ENCODE results near the gene GALC. TPM values are rescaled to one million over a fixed set of nuclear protein-coding genes. Genes with fewer than 3 reads are reported as not detected.
A peak's percentile ranks its signal among the peaks of the same experiment; 100 is the strongest.

GALC gene
- total RNA-seq, 2 experiments from 2014 or later = 20.6 to 25.7 TPM

DNA sequence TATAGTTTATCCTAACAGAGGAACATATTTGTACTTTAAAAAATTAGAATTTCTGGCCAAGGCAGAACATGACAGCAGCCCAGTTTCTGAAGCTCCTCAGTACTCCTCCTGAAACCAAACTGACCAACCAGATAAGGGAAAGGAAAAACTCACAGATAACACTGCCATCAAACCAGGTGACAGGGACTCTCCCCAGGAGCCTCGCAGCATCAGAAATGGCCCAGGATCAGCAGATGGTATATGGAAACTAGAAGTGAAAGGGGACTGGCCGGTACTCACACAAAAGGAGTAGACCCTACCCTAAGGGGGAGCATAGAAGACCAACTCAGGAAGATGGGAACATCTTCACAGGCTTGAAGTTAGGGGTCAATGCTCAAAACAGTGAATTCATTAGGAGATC, 22.0 kb downstream of the GALC start:
- H3K27ac Mint-ChIP-seq = no peak overlapping the region
- no peaks in the 10 kb centered on the region for H3K4me1 Mint-ChIP-seq
- H3K36me3 Mint-ChIP-seq = peaks cover 36% of the 10 kb centered on the region
- no peaks in the 10 kb centered on the region for H3K27me3 Mint-ChIP-seq
- H3K9me3 Mint-ChIP-seq (ENCODE audit: low read depth) = no peaks in the 10 kb centered on the region
- no peak for ATAC-seq
- CTCF ChIA-PET = no interaction called here
- no peak for DNase-seq
- no peak overlapping the region for H3K4me3 Mint-ChIP-seq

DNA sequence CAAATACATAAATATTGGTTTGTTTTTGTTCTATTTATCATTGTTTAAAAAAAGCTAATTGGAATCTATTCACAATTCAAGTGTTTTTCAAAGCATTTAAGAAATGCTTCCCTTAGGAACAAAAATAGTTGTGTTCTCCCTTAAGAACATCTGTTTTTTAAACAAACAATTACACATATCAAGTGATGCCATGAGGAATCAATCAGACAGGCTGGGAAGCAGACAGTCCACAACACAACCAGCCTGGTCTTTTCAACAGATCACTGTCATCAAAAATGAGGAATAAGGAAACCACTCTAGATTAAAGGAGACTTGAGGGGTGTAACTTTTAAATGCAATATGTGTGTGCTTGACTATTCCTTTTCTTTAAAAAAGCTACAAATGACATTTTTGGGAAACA, 25.5 kb downstream of the GALC start:
- DNase-seq (no peak), ATAC-seq (no peak)
- H3K27ac Mint-ChIP-seq = no peak overlapping the region
- no peaks in the 10 kb centered on the region for H3K4me1 Mint-ChIP-seq
- H3K9me3 Mint-ChIP-seq (ENCODE audit: low read depth) = no peaks in the 10 kb centered on the region
- no peak overlapping the region for H3K4me3 Mint-ChIP-seq
- CTCF ChIA-PET = interaction anchor here (1.4 to 1.8 kb wide), 2 partner anchors 15 to 16 kb away, joined by 3 to 5 read pairs; no protein-coding TSS in a partner anchor
- H3K27me3 Mint-ChIP-seq = no peaks in the 10 kb centered on the region
- H3K36me3 Mint-ChIP-seq = peaks cover 41% of the 10 kb centered on the region

DNA sequence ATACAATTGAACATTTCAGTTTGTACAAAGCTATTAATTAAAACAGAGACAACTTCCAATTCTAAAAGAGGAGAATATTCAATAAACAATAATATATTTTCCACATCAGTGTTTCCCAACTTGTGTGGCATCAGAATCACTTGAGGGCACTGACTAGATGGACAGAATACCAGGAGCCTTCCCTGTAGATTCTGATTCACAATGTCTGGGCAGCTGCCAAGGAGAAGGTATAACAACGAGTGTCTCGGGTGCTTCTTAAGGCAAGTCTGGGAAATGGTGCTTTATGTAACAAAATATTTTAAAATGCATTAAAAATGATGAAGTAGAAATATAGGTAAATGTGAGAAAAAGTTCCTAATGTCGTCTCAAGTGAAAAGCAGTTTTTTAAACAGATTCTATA, 26.2 kb downstream of the GALC start:
- no peaks in the 10 kb centered on the region for H3K4me1 Mint-ChIP-seq
- DNase-seq (no peak), ATAC-seq (no peak)
- no peak overlapping the region for H3K27ac Mint-ChIP-seq
- H3K36me3 Mint-ChIP-seq = peaks cover 45% of the 10 kb centered on the region
- no peak overlapping the region for H3K4me3 Mint-ChIP-seq
- CTCF ChIA-PET = interaction anchor here (1.4 to 1.8 kb wide), 2 partner anchors 14 to 17 kb away, joined by 3 to 5 read pairs; no protein-coding TSS in a partner anchor
- no peaks in the 10 kb centered on the region for H3K9me3 Mint-ChIP-seq (ENCODE audit: low read depth)
- H3K27me3 Mint-ChIP-seq = no peaks in the 10 kb centered on the region

DNA sequence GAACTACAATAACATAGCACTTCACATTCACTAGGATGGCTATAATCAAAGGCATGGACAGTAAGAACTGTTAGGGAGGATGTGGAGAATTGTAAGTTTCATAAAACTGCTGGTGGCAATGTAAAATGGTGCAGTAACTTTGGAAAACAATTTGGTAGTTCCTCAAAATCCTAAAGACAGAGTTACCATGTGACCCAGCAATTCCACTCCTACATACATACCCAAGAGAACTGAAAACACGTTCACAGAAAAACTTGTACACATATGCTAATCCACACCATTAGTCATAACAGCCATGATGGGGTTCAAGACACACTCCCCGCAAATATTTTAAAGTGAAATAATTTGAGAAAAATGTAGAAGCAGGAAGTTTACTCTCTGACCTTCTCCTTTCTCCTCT, 31.7 kb downstream of the GALC start:
- no peak overlapping the region for H3K27ac Mint-ChIP-seq
- H3K27me3 Mint-ChIP-seq = no peaks in the 10 kb centered on the region
- H3K4me3 Mint-ChIP-seq = no peak overlapping the region
- DNase-seq = no peak
- ATAC-seq = no peak
- H3K4me1 Mint-ChIP-seq = peaks cover 16% of the 10 kb centered on the region
- CTCF ChIA-PET = no interaction called here
- no peaks in the 10 kb centered on the region for H3K9me3 Mint-ChIP-seq (ENCODE audit: low read depth)
- peaks cover 73% of the 10 kb centered on the region for H3K36me3 Mint-ChIP-seq

DNA sequence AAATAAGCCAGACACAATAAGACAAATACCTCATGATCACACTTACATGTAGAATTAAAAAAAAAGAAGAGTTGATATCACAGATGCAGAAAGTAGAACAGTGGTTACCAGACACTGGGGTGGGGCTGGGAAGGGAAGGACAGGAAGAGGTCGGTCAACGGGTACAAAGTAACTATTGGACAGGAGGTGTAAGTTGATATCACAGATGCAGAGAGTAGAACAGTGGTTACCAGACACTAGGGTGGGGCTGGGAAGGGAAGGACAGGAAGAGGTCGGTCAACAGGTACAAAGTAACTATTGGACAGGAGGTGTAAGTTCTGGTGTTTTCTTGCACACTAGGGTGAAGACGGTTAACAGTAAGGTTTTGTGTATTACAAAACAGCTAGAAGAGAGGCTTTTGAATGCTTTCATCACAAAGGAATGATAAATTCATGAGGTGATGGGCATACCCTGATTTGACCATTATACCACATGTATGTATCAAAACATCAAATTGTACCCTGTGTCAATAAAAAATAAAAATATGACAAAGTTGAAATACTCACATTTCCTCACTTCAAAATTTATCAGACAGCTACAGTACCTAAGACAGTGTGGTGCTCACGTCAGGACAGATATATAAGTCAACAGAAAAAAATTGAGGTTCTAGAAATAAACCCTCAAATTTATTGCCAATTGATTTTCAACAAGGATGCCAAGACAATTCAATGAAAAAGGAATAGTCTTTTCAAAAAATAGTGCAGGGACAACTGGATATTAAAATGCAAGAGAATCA, 32.8 kb downstream of the GALC start:
- H3K9me3 Mint-ChIP-seq (ENCODE audit: low read depth) = no peaks in the 10 kb centered on the region
- H3K4me3 Mint-ChIP-seq = no peak overlapping the region
- H3K27me3 Mint-ChIP-seq = no peaks in the 10 kb centered on the region
- peak overlapping the region; percentile 61 for H3K27ac Mint-ChIP-seq
- ATAC-seq = peak; percentile 70
- CTCF ChIA-PET = no interaction called here
- H3K36me3 Mint-ChIP-seq = peaks cover 71% of the 10 kb centered on the region
- H3K4me1 Mint-ChIP-seq = peaks cover 21% of the 10 kb centered on the region
- peak; percentile 53 for DNase-seq

DNA sequence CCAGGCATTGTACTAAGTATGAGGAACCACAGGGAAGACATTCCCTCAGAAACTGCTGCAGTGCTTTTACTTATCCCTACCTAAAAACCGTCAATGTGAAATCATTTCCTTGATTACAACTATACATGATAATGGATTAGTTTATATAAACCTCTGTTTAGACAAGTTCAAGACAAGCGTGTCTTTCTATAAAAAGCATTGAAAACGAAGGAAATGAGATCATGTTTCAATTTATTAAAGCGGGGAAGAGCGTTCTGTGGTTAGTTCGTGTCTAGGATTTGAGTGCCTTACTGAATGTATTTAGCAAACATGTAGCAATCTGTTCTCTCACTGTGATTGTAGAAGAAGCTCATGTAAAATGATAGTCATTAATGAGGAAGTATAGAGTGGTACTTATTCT, 37.5 kb downstream of the GALC start:
- no peaks in the 10 kb centered on the region for H3K9me3 Mint-ChIP-seq (ENCODE audit: low read depth)
- H3K27me3 Mint-ChIP-seq = no peaks in the 10 kb centered on the region
- no peak for ATAC-seq
- DNase-seq = no peak
- H3K4me3 Mint-ChIP-seq = no peak overlapping the region
- no peak overlapping the region for H3K27ac Mint-ChIP-seq
- peaks cover 51% of the 10 kb centered on the region for H3K36me3 Mint-ChIP-seq
- CTCF ChIA-PET = no interaction called here
- H3K4me1 Mint-ChIP-seq = peaks cover 51% of the 10 kb centered on the region

DNA sequence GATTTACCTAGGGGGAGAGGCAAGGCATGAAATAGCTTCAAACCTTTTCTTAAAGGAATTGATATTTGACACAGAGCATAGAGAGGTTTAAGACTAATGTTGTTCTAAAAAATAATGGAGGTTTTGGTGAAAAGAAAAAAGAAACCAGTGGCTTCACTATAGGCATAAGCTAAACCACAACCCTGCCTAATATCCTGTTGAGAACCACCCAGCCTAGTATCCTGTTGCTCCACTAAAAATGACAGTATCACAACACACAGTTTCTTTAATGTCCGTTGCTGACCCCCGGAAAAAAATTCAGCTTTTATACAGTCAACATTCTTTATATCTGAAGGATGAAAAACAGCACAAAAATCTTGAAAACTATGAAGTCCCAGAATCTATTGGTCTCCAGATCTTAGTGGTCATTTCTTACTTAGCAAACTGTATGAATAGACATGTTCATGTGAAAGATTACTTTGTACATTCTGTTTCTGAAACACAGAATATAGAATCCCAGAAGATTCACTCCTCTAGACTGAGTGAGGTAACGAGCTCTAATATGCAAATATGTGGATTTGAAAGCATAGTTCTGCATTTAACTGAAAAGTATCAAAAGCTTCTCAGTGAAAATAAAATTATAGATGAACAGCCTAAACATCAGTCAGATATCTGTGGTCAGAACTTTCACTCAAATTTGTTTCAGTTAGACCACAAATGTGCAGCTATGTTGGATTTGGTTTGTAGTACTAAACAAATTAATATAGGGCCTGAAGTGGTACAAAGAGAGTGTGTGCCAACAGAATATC, 40.5 kb downstream of the GALC start:
- Mint-ChIP-seq H3K27ac (peak overlapping the region; percentile 91), H3K4me1 (peaks cover 38% of the 10 kb centered on the region), H3K36me3 (peaks cover 37% of the 10 kb centered on the region), H3K4me3 (peak overlapping the region; percentile 70), H3K9me3 (ENCODE audit: low read depth) (no peaks in the 10 kb centered on the region), H3K27me3 (no peaks in the 10 kb centered on the region)
- peak; percentile 46 for DNase-seq
- CTCF ChIA-PET = interaction anchor here (1.1 to 3.2 kb wide), 9 partner anchors 8 to 216 kb away, joined by 3 to 23 read pairs (median 5); partner anchors contain the start of genes GALC and GPR65
- ATAC-seq = peak; percentile 91

DNA sequence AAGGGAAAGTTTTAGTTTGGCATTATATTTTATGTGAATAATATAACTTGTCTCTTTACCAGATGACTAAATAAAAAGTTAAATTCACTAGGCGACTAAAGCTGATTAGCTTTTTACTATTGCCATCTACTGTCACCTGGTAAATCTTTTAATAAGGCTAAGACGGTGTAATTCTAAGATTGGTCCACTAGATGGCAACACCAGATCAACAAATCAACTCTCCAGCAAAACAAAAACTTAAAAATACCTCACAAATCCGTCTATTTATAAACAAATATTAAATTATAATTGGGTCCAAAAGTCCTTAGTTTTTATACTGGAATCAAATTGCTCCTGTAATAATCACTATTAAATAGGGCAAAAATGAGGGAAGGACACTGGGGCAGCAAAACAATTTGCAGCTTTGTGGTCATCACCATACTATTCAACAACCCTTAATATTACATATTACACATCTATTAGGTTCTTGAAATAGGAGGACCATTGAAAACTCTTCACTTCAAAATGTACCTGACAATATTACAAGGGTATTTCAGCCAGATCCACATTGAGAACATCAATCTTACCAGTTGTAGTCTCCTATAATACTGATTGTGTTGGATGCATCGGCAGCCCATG, 47.9 kb downstream of the GALC start:
- ATAC-seq (no peak), DNase-seq (no peak)
- Mint-ChIP-seq H3K4me3 (no peak overlapping the region), H3K27me3 (no peaks in the 10 kb centered on the region), H3K27ac (no peak overlapping the region), H3K4me1 (peaks cover 7% of the 10 kb centered on the region), H3K9me3 (ENCODE audit: low read depth) (no peaks in the 10 kb centered on the region), H3K36me3 (peaks cover 23% of the 10 kb centered on the region)
- CTCF ChIA-PET = interaction anchor here (0.6 to 4.6 kb wide), 31 partner anchors 8 to 548 kb away, joined by 3 to 59 read pairs (median 4); partner anchors contain the start of genes GALC and GPR65

DNA sequence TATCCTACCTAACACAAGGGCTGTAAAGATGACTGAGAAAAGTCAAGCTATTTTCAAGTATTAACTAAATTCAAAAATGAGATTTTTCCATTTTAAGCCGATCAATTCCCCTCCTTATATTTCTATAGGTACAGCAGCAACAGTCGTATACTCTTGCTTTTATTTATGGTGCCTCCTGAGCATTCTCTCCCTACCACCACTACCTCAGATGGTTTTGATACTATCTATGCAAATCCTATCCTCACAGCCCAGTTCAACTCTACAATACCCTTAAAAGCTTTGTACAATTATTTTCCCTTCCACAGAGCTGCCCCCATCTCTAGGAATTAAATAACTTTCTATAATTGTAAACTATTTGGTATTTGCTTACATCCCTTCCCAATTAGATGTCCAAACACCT, 52.1 kb downstream of the GALC start:
- ATAC-seq (no peak), DNase-seq (no peak)
- H3K4me3 Mint-ChIP-seq = no peak overlapping the region
- H3K27ac Mint-ChIP-seq = no peak overlapping the region
- peaks cover 14% of the 10 kb centered on the region for H3K36me3 Mint-ChIP-seq
- no peaks in the 10 kb centered on the region for H3K27me3 Mint-ChIP-seq
- CTCF ChIA-PET = interaction anchor here (1.6 kb wide), 1 partner anchor 228 kb away, joined by 6 read pairs; no protein-coding TSS in a partner anchor
- no peaks in the 10 kb centered on the region for H3K9me3 Mint-ChIP-seq (ENCODE audit: low read depth)
- H3K4me1 Mint-ChIP-seq = peaks cover 13% of the 10 kb centered on the region

DNA sequence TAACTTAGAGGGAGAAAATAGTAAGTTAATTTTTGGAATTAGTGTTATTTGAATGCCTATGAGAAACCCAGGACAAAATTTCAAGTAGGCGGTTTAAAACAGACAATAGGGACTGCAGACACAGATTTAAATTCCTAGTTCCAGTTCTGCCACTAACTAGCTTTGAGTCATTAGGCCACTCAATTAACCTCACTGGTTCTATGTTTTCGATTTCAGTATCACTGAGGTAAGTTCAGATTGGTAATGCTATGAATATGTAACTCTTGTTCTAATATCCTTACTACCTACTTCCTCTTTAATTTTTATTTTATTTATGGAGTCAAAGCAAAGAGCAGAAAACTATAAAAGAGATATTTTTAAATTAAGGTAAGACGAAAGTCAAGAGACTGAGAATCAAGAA, 52.6 kb downstream of the GALC start:
- Mint-ChIP-seq H3K9me3 (ENCODE audit: low read depth) (no peaks in the 10 kb centered on the region), H3K36me3 (peaks cover 16% of the 10 kb centered on the region), H3K27ac (no peak overlapping the region), H3K27me3 (no peaks in the 10 kb centered on the region), H3K4me3 (no peak overlapping the region), H3K4me1 (peaks cover 13% of the 10 kb centered on the region)
- ATAC-seq (no peak), DNase-seq (no peak)
- CTCF ChIA-PET = interaction anchor here (1.6 kb wide), 1 partner anchor 228 kb away, joined by 6 read pairs; no protein-coding TSS in a partner anchor

DNA sequence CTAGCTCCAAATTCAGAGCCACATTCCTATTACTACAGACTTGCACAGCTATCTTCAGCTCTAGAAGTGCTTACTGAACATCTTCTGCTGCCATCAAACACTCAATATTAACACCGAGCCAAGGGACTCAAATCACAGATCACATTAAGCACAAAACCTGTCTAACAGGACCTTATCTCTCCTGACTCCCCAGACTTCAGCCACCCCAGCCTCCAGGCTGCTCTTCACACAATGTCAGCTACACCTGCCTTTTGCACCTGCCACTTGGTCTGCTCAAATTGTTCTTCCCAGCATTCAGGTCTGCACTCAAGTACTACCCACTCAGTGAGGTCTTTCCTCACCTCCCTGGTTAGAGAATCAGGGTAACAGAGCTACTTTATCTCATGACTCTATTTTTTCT, 57.1 kb downstream of the GALC start:
- H3K4me3 Mint-ChIP-seq = no peak overlapping the region
- H3K36me3 Mint-ChIP-seq = peaks cover 28% of the 10 kb centered on the region
- ATAC-seq (no peak), DNase-seq (no peak)
- peaks cover 2% of the 10 kb centered on the region for H3K9me3 Mint-ChIP-seq (ENCODE audit: low read depth)
- H3K4me1 Mint-ChIP-seq = peaks cover 11% of the 10 kb centered on the region
- no peak overlapping the region for H3K27ac Mint-ChIP-seq
- CTCF ChIA-PET = interaction anchor here (1.1 to 1.8 kb wide), 4 partner anchors 9 to 233 kb away, joined by 4 to 6 read pairs (median 4); no protein-coding TSS in a partner anchor
- H3K27me3 Mint-ChIP-seq = no peaks in the 10 kb centered on the region

DNA sequence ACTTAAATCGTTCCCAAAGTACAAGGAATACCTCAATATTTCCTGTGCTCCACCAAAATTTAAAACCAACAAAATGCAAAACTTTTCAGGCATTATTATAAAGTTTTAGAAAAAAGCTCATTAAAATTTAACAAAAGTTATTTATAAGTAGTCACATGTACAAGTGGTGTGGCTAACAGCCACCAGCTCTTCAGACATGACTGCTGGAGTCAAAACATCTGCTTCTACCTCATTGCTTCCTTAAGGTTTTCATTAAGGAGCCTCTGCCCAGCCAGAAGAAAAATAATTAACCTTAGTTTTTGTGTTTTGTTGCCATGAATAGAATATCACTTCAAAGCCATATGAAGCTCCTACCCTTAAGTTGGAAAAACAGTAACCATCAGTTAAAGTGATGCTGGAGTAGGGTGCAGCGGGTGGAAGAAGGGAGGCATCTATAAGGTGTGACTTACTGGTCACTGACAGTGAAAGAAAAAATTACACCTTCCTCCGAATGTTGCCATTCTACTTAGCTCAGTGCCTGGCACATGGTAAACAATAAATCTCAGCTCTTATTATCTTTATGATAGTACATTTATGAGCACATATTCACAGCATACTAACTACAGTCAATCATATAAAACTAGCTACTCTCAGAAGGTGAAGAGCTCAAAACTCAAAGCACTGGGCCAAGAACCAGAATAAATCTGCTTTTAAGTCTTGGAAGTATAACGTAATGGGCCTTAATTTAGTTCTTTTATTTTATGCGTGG, 57.7 kb downstream of the GALC start:
- ATAC-seq (no peak), DNase-seq (no peak)
- Mint-ChIP-seq H3K9me3 (ENCODE audit: low read depth) (peaks cover 2% of the 10 kb centered on the region), H3K4me3 (no peak overlapping the region), H3K27me3 (no peaks in the 10 kb centered on the region), H3K36me3 (peaks cover 29% of the 10 kb centered on the region), H3K4me1 (peaks cover 9% of the 10 kb centered on the region), H3K27ac (no peak overlapping the region)
- CTCF ChIA-PET = interaction anchor here (1.1 to 1.8 kb wide), 4 partner anchors 10 to 233 kb away, joined by 4 to 6 read pairs (median 4); no protein-coding TSS in a partner anchor

DNA sequence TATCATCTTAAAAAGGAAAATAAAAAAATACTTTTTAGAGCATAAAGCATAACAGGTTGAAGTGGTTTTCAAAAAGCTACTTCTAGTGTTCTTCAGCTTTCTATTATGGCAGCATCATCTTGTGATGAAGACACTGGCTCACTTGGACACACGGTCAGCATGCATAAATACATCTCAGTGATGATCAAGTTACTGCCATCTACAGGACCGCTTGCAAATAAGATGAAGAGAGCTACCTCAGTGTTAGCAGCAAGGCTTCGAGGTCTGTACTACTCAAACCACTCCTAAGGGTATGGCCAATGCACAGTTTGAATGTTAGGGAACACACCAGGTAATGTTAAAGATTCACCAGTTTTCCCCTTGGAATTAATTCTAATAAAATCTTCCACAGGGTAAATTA, 58.8 kb downstream of the GALC start:
- Mint-ChIP-seq H3K9me3 (ENCODE audit: low read depth) (peaks cover 3% of the 10 kb centered on the region), H3K36me3 (peaks cover 30% of the 10 kb centered on the region), H3K27ac (no peak overlapping the region), H3K27me3 (no peaks in the 10 kb centered on the region), H3K4me1 (peaks cover 5% of the 10 kb centered on the region), H3K4me3 (no peak overlapping the region)
- DNase-seq = no peak
- ATAC-seq = no peak
- CTCF ChIA-PET = no interaction called here

All from activated CD8-positive, alpha-beta memory T cell treated with anti-CD3 and anti-CD28 coated beads, Interleukin-2, amount 10 ng/mL, durations not matched to agents 7 days and 5 days (primary cell).